Calu3 (cell line): Measurements from ENCODE around the gene RALGPS1. TPM values are rescaled to one million over a fixed set of nuclear protein-coding genes. Genes with fewer than 3 reads are reported as not detected.

Experiments used
- BruUV-seq: library from RNA; stranded (reverse); fragments of 400-500 nt; replicated peaks from 2 replicates; lab custom pipeline; 2021; lab: Mats Ljungman, UMichigan
- CTCF ChIA-PET: fragments of 300-600 bp; sonication (Branson Sonifier 250); formaldehyde crosslinking; loops from one replicate; lab custom pipeline; 2022; ENCODE audit warnings: antibody characterized with exemption; lab: Charles Lee
- DNase-seq: peaks from one replicate; pipeline ENCODE4 v3.0.0; 2022
- H3K27ac Mint-ChIP-seq: one replicate; pipeline ENCODE4 v1.8.0; 2022; ENCODE audit warnings: mixed read lengths; ENCODE audit not compliant: unreplicated experiment
- H3K27me3 Mint-ChIP-seq: one replicate; pipeline ENCODE4 v1.8.0; 2022; ENCODE audit warnings: mixed read lengths; ENCODE audit not compliant: unreplicated experiment
- H3K36me3 Mint-ChIP-seq: one replicate; pipeline ENCODE4 v1.8.0; 2022; ENCODE audit warnings: mild to moderate bottlenecking, moderate library complexity, mixed read lengths; ENCODE audit not compliant: insufficient read depth, unreplicated experiment
- H3K4me1 Mint-ChIP-seq: one replicate; pipeline ENCODE4 v1.8.0; 2022; ENCODE audit warnings: mild to moderate bottlenecking, low read depth, mixed read lengths; ENCODE audit not compliant: unreplicated experiment
- H3K4me3 Mint-ChIP-seq: one replicate; pipeline ENCODE4 v1.8.0; 2022; ENCODE audit warnings: mild to moderate bottlenecking, low read depth, moderate library complexity, mixed read lengths; ENCODE audit not compliant: unreplicated experiment
- H3K9me3 Mint-ChIP-seq: one replicate; pipeline ENCODE4 v1.8.0; 2022; ENCODE audit warnings: low read depth, mixed read lengths; ENCODE audit not compliant: unreplicated experiment
- CTCF ChIP-seq: fragments of 200-600 bp; IDR thresholded peaks from one replicate; pipeline ENCODE4 v1.8.0; 2022; ENCODE audit warnings: antibody characterized with exemption; ENCODE audit not compliant: unreplicated experiment
- intact Hi-C: fragments of 100-400 bp; cut with micrococcal nuclease; formaldehyde crosslinking; loops from one replicate; pipeline ENCODE4 v1.10.0; 2022; ENCODE audit not compliant: unreplicated experiment
- total RNA-seq: library from RNA; stranded (reverse); gene quantifications from 2 replicates; pipeline ENCODE4 v1.2.3, GENCODE V29; 2022

The RALGPS1 gene
- total RNA-seq, 1 experiment from 2014 or later: 8.3 TPM

GRCh38 chr9:127099664-127100063 is 185.1 kb downstream of the RALGPS1 start:
- Mint-ChIP-seq H3K4me3 (no peak overlapping the region), H3K36me3 (no peaks in the 10 kb centered on the region), H3K27me3 (no peaks in the 10 kb centered on the region), H3K4me1 (no peaks in the 10 kb centered on the region), H3K9me3 (no peaks in the 10 kb centered on the region), H3K27ac (no peak overlapping the region)
- DNase-seq: no peak
- intact Hi-C loops: no loop called here
- CTCF ChIA-PET: no interaction called here
- no TSS peak for BruUV-seq
- TF ChIP-seq CTCF: no peak

- no peak for TF ChIP-seq CTCF
- intact Hi-C loops: no loop called here
- no peak for DNase-seq
- H3K27me3 Mint-ChIP-seq: no peaks in the 10 kb centered on the region
- BruUV-seq: no TSS peak
- H3K27ac Mint-ChIP-seq: no peak overlapping the region
- H3K4me3 Mint-ChIP-seq: no peak overlapping the region
- CTCF ChIA-PET: no interaction called here
- no peaks in the 10 kb centered on the region for H3K4me1 Mint-ChIP-seq
- H3K9me3 Mint-ChIP-seq: no peaks in the 10 kb centered on the region
- no peaks in the 10 kb centered on the region for H3K36me3 Mint-ChIP-seq
These were observed 187.6 kb downstream of the RALGPS1 start for GRCh38 chr9:127102176-127102575.

GRCh38 chr9:127102788-127103187 is 188.2 kb downstream of the RALGPS1 start:
- H3K4me1 Mint-ChIP-seq: no peaks in the 10 kb centered on the region
- CTCF ChIA-PET: interaction anchor here (1.0 kb wide), 1 partner anchor 21 kb away, joined by 3 read pairs; no protein-coding TSS in a partner anchor
- H3K9me3 Mint-ChIP-seq: no peaks in the 10 kb centered on the region
- H3K36me3 Mint-ChIP-seq: no peaks in the 10 kb centered on the region
- intact Hi-C loops: no loop called here
- no peak for DNase-seq
- TF ChIP-seq CTCF: no peak
- H3K4me3 Mint-ChIP-seq: no peak overlapping the region
- H3K27me3 Mint-ChIP-seq: no peaks in the 10 kb centered on the region
- no peak overlapping the region for H3K27ac Mint-ChIP-seq
- no TSS peak for BruUV-seq

- CTCF ChIA-PET: no interaction called here
- H3K27ac Mint-ChIP-seq: no peak overlapping the region
- intact Hi-C loops: no loop called here
- no peaks in the 10 kb centered on the region for H3K4me1 Mint-ChIP-seq
- H3K9me3 Mint-ChIP-seq: no peaks in the 10 kb centered on the region
- TF ChIP-seq CTCF: no peak
- no TSS peak for BruUV-seq
- no peak overlapping the region for H3K4me3 Mint-ChIP-seq
- DNase-seq: no peak
- H3K36me3 Mint-ChIP-seq: no peaks in the 10 kb centered on the region
- peaks cover 1% of the 10 kb centered on the region for H3K27me3 Mint-ChIP-seq
These were observed 190.2 kb downstream of the RALGPS1 start for GRCh38 chr9:127104581-127105311.
